Body of pancreas (tissue), 4 donors: ENCODE measurements around the gene RAB9A. TPM values are rescaled to one million over a fixed set of nuclear protein-coding genes. Genes with fewer than 3 reads are reported as not detected.

Experiments used
- ATAC-seq: fragments of 150-250 bp; one replicate; pipeline ENCODE4 v1.9.1; 2016
- DNase-seq, 4 donors: peaks; one replicate each; pipeline ENCODE4 v3.0.0-alpha.2; 2019
- H3K27ac ChIP-seq, 4 donors: fragments of 200-600 bp; sonication (generic); 1 replicate in 3 of 4; 2 replicates in 1 of 4; pipeline versions ENCODE4 v1.5.1 to v1.6.1; 2016 to 2019; ENCODE audit warnings: mild to moderate bottlenecking in 1 of 4, mixed read lengths in 1 of 4, moderate library complexity in 1 of 4
- H3K27me3 ChIP-seq, 2 donors: fragments of 200-600 bp; sonication (generic); one replicate each; pipeline ENCODE4 v1.6.0; 2016; ENCODE audit warnings: mild to moderate bottlenecking in 1 of 2
- H3K36me3 ChIP-seq, 2 donors: fragments of 200-600 bp; sonication (generic); replicated peaks in 1 of 2; 2 replicates each; pipeline ENCODE4 v1.5.1; 2016; ENCODE audit warnings: low read depth in 2 of 2; ENCODE audit not compliant: insufficient read depth in 1 of 2
- H3K4me1 ChIP-seq: fragments of 200-600 bp; sonication (generic); one replicate; pipeline ENCODE4 v1.6.0; 2016
- H3K4me3 ChIP-seq, 2 donors: fragments of 200-600 bp; sonication (generic); 1 replicate in 1 of 2; 2 replicates in 1 of 2; pipeline ENCODE4 v1.5.1; 2016 to 2019
- H3K9me3 ChIP-seq, 3 donors: fragments of 200-600 bp; sonication (generic); 1 replicate in 2 of 3; 2 replicates in 1 of 3; pipeline ENCODE4 v1.5.1; 2016
- POLR2A ChIP-seq, 3 donors: fragments of 450-650 bp; IDR thresholded peaks; one replicate each; pipeline ENCODE4 v1.6.1; 2016; ENCODE audit warnings: antibody characterized with exemption in 3 of 3, mild to moderate bottlenecking in 2 of 3
- WGBS, 2 donors: methylation state at CpG; one replicate each; pipeline ENCODE4 v1.1.5; 2017; 5-methylcytosine and 5-hydroxymethylcytosine counted together
- intact Hi-C: fragments of 100-400 bp; cut with DNase I; formaldehyde crosslinking; loops from one replicate; pipeline ENCODE4 v1.15.1; 2023
- total RNA-seq, 2 donors: library from RNA; depleted of rRNA; stranded (reverse); fragments of >200 nt; gene quantifications; one replicate each; pipeline ENCODE4 v1.1.0, GENCODE V29; 2016
- TF ChIP-seq, protein P1 (sequence below), 7 experiments: fragments of 450-650 bp in 4 of 7; fragments of 200-600 bp in 3 of 7; sonication (generic) in 3 of 7; IDR thresholded peaks; one replicate each; pipeline ENCODE4 v1.5.1; 2016 to 2019; ENCODE audit warnings: antibody characterized with exemption in 7 of 7

The RAB9A gene
- total RNA-seq, 2 donors from 2014 or later = 14.3 to 15.5 TPM

DNA sequence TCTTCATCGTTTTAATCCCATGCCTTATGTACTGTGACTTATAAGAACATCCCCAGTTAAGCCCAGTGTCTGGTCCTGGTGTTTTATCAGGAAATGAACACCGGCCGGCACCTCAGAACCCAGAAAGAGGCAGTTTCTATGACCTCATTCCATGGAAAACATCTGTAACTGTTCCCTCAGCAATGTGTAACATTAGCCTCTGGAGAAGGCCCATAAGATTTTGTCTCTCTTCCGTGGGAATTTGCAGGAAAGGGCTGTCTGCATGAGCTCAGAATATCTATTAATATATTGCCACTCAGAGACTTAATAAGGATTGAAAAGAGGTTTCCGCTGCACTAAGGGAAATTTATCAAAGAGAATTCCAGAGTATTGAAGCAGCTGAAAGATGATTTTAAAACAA is 39.1 kb upstream of the RAB9A start:
- TF ChIP-seq, protein P1, sequence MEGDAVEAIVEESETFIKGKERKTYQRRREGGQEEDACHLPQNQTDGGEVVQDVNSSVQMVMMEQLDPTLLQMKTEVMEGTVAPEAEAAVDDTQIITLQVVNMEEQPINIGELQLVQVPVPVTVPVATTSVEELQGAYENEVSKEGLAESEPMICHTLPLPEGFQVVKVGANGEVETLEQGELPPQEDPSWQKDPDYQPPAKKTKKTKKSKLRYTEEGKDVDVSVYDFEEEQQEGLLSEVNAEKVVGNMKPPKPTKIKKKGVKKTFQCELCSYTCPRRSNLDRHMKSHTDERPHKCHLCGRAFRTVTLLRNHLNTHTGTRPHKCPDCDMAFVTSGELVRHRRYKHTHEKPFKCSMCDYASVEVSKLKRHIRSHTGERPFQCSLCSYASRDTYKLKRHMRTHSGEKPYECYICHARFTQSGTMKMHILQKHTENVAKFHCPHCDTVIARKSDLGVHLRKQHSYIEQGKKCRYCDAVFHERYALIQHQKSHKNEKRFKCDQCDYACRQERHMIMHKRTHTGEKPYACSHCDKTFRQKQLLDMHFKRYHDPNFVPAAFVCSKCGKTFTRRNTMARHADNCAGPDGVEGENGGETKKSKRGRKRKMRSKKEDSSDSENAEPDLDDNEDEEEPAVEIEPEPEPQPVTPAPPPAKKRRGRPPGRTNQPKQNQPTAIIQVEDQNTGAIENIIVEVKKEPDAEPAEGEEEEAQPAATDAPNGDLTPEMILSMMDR (IDR thresholded peaks at IDR 0.05) = no peak
- no peak for TF ChIP-seq POLR2A (IDR thresholded peaks at IDR 0.05)
- DNase-seq = no peak
- no peak overlapping the region for H3K27ac ChIP-seq
- WGBS, 2 donors = 48 to 62% methylated on average over 4 to 5 of the region's 5 CpGs
- no peaks in the 10 kb centered on the region for H3K27me3 ChIP-seq
- no peaks in the 10 kb centered on the region for H3K36me3 ChIP-seq
- no peaks in the 10 kb centered on the region for H3K9me3 ChIP-seq
- peaks cover 6% of the 10 kb centered on the region for H3K4me1 ChIP-seq
- H3K4me3 ChIP-seq = no peak overlapping the region
- intact Hi-C loops = loop anchor here (5.0 kb wide), 1 partner anchor 143 kb away; no protein-coding TSS in a partner anchor
- ATAC-seq = no peak

DNA sequence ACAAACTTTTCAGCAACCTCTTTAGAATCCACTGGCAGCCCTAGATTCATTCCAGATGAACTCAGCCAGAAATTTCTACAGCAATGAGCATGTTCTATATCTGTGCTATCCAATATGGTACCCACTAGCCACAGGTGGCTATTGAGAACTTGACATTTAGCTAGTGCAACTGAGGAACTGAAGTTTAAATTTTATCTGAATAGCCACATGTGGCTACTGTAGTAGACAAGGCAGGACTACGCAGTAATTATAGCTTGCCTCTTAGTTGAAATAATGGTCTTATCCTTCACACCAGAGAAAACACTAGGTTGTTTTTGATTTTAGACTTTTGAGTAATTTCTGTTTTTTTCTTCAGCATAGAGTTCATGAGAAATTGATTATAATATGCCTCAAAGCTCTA is 38.6 kb upstream of the RAB9A start:
- intact Hi-C loops = no loop called here
- 100% methylated on average over 1 of the region's 1 CpG for WGBS, 2 donors
- Histone ChIP-seq H3K4me1 (peaks cover 6% of the 10 kb centered on the region), H3K4me3 (no peak overlapping the region), H3K27me3 (no peaks in the 10 kb centered on the region), H3K36me3 (no peaks in the 10 kb centered on the region), H3K9me3 (no peaks in the 10 kb centered on the region), H3K27ac (no peak overlapping the region)
- no peak for TF ChIP-seq POLR2A (IDR thresholded peaks at IDR 0.05)
- TF ChIP-seq, protein P1 (IDR thresholded peaks at IDR 0.05) = no peak
- ATAC-seq (no peak), DNase-seq (no peak)

DNA sequence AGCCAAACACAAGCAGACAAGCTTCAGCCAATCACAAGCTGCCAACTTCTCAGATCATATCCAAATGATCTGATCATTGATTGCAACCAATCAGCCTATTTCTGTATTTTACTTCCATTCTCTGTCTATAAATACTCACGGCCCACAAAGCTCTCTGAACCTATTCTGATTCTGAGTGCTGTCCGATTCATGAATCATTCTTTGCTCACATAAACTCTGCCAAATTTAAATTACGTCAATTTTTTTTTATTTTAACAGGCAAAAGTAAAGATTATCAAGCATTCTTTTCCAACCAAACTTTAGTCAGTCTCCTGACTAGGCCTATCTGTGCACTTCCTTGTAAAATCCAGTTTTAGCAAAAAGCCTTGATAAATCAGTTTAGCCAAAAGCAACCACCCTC is 37.8 kb upstream of the RAB9A start:
- no peaks in the 10 kb centered on the region for H3K9me3 ChIP-seq
- no peak overlapping the region for H3K4me3 ChIP-seq
- no peak overlapping the region for H3K27ac ChIP-seq
- no peaks in the 10 kb centered on the region for H3K27me3 ChIP-seq
- no peak for DNase-seq
- TF ChIP-seq POLR2A (IDR thresholded peaks at IDR 0.05) = no peak
- TF ChIP-seq, protein P1 (IDR thresholded peaks at IDR 0.05) = no peak
- ATAC-seq = no peak
- peaks cover 6% of the 10 kb centered on the region for H3K4me1 ChIP-seq
- intact Hi-C loops = no loop called here
- WGBS, 2 donors = 48 to 54% methylated on average over 3 of the region's 3 CpGs
- no peaks in the 10 kb centered on the region for H3K36me3 ChIP-seq

DNA sequence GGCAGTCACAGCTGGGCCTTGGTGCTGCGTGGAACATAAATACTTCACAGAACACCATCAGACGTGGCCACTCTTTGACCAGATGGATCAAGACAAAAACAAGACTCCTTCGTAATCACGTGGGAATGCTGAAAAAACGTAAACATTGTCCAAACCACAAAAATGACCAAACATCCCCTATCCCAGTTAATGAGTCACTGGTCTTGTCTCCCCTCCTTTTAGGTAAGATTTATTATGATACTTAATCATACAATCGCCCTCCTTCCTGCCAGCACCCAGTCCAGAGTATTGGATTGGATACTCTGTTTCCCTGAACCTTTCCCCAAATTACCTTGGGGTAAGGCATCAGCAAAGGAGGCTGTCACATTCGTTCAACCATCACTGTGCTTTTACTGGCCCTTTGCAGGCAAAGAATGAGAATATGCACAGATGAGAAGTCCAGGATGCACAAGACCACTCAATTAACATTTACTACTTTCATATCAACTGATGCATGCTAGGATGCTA is 36.6 kb upstream of the RAB9A start:
- DNase-seq = no peak
- Histone ChIP-seq H3K27ac (peak overlapping the region; percentile 37 to 96 (median 78)), H3K4me3 (no peak overlapping the region), H3K4me1 (peaks cover 6% of the 10 kb centered on the region), H3K36me3 (no peaks in the 10 kb centered on the region), H3K9me3 (no peaks in the 10 kb centered on the region), H3K27me3 (no peaks in the 10 kb centered on the region)
- ATAC-seq = no peak
- intact Hi-C loops = no loop called here
- no peak for TF ChIP-seq POLR2A (IDR thresholded peaks at IDR 0.05)
- TF ChIP-seq, protein P1 (IDR thresholded peaks at IDR 0.05) = no peak
- WGBS, 2 donors = 13 to 18% methylated on average over 7 of the region's 7 CpGs
